ENCODE measurements around the gene UGT1A10.

Gene UGT1A10

GRCh38 chr2:233821196-233821595 lies 184.9 kb downstream of the UGT1A10 start:
- Mint-ChIP-seq H3K27me3 (peaks cover 2% of the 10 kb centered on the region), H3K4me1 (ENCODE audit: low read depth) (peaks cover 8% of the 10 kb centered on the region), H3K4me3 (no peak overlapping the region), H3K27ac (no peak overlapping the region), H3K9me3 (no peaks in the 10 kb centered on the region), H3K36me3 (ENCODE audit: low read depth) (no peaks in the 10 kb centered on the region)
- intact Hi-C loops (cut with micrococcal nuclease), result no loop called here

DNA sequence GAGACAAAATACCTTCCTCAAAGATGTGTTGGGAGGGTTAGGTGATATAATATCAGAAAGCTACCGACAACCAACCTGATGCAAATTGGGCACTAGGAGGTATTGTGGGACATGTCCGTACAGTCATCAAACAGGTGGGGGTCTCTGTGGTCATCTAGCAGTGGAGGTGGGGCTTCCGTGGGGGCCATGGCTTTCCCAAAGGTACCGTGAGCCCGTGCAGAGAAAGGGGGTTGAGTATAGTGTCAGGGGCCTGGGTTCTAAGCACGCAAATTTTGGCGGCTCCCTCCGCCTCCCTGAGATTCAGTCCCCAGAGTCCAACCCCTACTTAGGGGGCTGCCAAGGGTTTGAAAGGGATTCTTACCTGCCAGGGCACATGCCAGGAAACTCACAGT lies 185.5 kb downstream of the UGT1A10 start:
- Mint-ChIP-seq H3K27me3 (peaks cover 2% of the 10 kb centered on the region), H3K36me3 (ENCODE audit: low read depth) (no peaks in the 10 kb centered on the region), H3K27ac (no peak overlapping the region), H3K4me3 (no peak overlapping the region), H3K9me3 (no peaks in the 10 kb centered on the region), H3K4me1 (ENCODE audit: low read depth) (peaks cover 8% of the 10 kb centered on the region)
- intact Hi-C loops (cut with micrococcal nuclease), result no loop called here

GRCh38 chr2:233822101-233822771 lies 186.0 kb downstream of the UGT1A10 start:
- peaks cover 2% of the 10 kb centered on the region for H3K27me3 Mint-ChIP-seq
- no peaks in the 10 kb centered on the region for H3K9me3 Mint-ChIP-seq
- peaks cover 8% of the 10 kb centered on the region for H3K4me1 Mint-ChIP-seq (ENCODE audit: low read depth)
- no peak overlapping the region for H3K4me3 Mint-ChIP-seq
- no peaks in the 10 kb centered on the region for H3K36me3 Mint-ChIP-seq (ENCODE audit: low read depth)
- intact Hi-C loops (cut with micrococcal nuclease), result no loop called here
- no peak overlapping the region for H3K27ac Mint-ChIP-seq

Data from dendritic cell treated with granulocyte-macrophage colony-stimulating factor and Interleukin-4, amounts not matched to agents 40 ng/mL and 50 ng/mL, for 4 days (primary cell).